GM10248 (cell line): ENCODE measurements around the gene GRPR.
"Not testable (repeated sequence)": the region's sequence is repeated elsewhere in the genome, so short reads cannot be mapped to it uniquely, and the experiment has no call there.

Experiments
- CTCF ChIA-PET: fragments of 300-600 bp; sonication (Branson Sonifier 250); formaldehyde crosslinking; extraction: SDS; loops from one replicate; lab custom pipeline; 2021; ENCODE audit warnings: antibody characterized with exemption; lab: Yijun Ruan, JAX
- POLR2A ChIA-PET: fragments of 350-650 bp; sonication (Branson Sonifier 250); formaldehyde crosslinking; extraction: SDS; loops from one replicate; lab custom pipeline; 2020; ENCODE audit warnings: antibody characterized with exemption; lab: Yijun Ruan, JAX
- DNase-seq: peaks from one replicate; pipeline ENCODE4 v3.0.0; 2012; ENCODE audit errors: extremely low spot score
- CTCF ChIP-seq: IDR thresholded peaks from 2 replicates; pipeline ENCODE4 v1.5.1; 2012; ENCODE audit warnings: mild to moderate bottlenecking, low read depth; ENCODE audit errors: extremely low read depth, missing control alignments, control extremely low read depth

Gene GRPR

GRCh38 chrX:16167181-16167580 lies 43.8 kb downstream of the GRPR start, which contains the start of gene MAGEB17:
MAGEB17 (plus strand) TSS chrX:16167481; CDS start chrX:16170383, 2,902 bp downstream.
- CTCF ChIA-PET, result no interaction called here
- POLR2A ChIA-PET, result no interaction called here

GRCh38 chrX:16171039-16171438 lies 47.7 kb downstream of the GRPR start:
- ChIA-PET POLR2A (no interaction called here), CTCF (no interaction called here)
- no peak for DNase-seq
- no peak for TF ChIP-seq CTCF

More at GRCh38 chrX:16167181-16167580, 43.8 kb downstream of the GRPR start, which contains the start of gene MAGEB17:
- TF ChIP-seq CTCF, result no peak
- DNase-seq, result no peak

- CTCF ChIA-PET, result no interaction called here
- POLR2A ChIA-PET, result no interaction called here
Measured at GRCh38 chrX:16171944-16172343, 48.6 kb downstream of the GRPR start.

GRCh38 chrX:16172391-16172790 lies 49.0 kb downstream of the GRPR start:
- no peak for TF ChIP-seq CTCF
- POLR2A ChIA-PET, result no interaction called here
- DNase-seq, result no peak
- CTCF ChIA-PET, result no interaction called here

More at GRCh38 chrX:16171944-16172343, 48.6 kb downstream of the GRPR start:
- no peak for DNase-seq
- TF ChIP-seq CTCF, result no peak

- POLR2A ChIA-PET, result no interaction called here
- CTCF ChIA-PET, result no interaction called here
- TF ChIP-seq CTCF, result no peak
Measured at GRCh38 chrX:16175329-16176061, 52.1 kb downstream of the GRPR start.

GRCh38 chrX:16177260-16177659 lies 53.9 kb downstream of the GRPR start:
- ChIA-PET CTCF (no interaction called here), POLR2A (no interaction called here)
- TF ChIP-seq CTCF, result no peak
- no peak for DNase-seq

More at GRCh38 chrX:16175329-16176061, 52.1 kb downstream of the GRPR start:
- DNase-seq, result no peak

GRCh38 chrX:16183843-16184242 lies 60.5 kb downstream of the GRPR start:
- DNase-seq, CTCF ChIA-PET, POLR2A ChIA-PET: not testable (repeated sequence)
